A172 (cell line): ENCODE measurements around the gene CCL5. TPM values are rescaled to one million over a fixed set of nuclear protein-coding genes. Genes with fewer than 3 reads are reported as not detected.

ENCODE experiments used
- DNase-seq: peaks from one replicate; pipeline ENCODE4 v3.0.0-alpha.2; 2015; ENCODE audit warnings: low spot score
- total RNA-seq: library from RNA; depleted of rRNA; stranded (reverse); fragments of >200 nt; shearing (Covaris generic); gene quantifications from 2 replicates; pipeline ENCODE4 v1.2.3, GENCODE V29; 2014; rRNA removed

Gene CCL5
- total RNA-seq, result not detected in 2 replicates

DNA sequence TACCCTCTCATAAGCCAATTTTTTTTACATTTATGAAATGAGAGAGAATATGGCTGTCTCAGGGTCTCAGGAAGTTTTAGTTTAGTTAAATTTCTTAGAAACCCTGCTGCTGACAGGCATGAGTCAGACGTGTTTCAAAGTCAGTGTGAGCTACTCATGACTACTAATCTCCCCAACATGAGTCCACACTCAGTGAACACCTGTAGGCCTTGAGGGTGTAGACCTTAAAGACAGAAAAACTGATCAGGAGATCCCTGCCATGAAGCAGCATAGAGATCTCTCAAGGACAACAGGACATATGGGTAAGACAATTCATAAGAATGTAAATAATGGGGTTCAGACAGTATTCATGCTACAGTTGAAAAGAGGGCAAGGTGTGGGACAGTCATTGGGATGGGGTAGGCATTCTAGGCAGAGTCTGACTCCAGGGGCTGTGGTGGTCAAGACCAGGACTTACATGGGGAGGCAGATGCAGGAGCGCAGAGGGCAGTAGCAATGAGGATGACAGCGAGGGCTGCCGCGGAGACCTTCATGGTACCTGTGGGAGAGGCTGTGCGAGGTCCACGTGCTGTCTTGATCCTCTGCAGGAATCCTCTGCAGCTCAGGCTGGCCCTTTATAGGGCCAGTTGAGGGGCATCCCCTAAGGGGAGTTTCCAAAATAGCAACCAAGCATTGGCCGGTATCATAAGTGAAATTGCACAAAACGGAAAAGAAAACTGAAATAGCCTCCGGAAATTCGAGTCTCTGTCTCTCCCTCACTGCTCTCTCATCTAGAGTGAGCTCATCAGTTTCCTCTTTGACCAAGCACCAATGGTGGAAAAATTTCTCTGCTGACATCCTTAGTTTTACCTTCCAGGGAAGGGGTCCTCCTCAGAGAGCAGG lies at the start of gene CCL5:
Gene CCL5 (minus strand): TSS at position 588 of the 882 bp plus-strand sequence.
- no peak for DNase-seq

DNA sequence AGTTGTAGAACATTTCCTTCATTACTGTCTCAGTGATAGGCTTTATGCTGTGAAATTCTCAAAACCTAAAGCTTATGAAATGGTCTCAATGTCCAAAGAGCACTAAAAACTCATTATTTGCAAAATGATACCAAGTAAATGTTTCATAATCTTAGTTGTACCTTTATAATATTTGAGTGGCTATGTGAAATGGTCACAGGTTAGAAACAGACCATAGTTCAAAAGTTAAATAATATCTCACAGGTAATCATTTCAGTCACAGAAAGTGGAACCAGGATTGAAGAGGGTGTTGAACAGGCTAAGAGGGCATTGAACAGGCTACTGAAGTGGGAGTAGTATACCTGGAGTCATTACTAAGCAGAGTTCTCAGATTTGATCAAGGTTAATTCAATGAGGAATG lies 47.6 kb upstream of the CCL5 start:
- no peak for DNase-seq

DNA sequence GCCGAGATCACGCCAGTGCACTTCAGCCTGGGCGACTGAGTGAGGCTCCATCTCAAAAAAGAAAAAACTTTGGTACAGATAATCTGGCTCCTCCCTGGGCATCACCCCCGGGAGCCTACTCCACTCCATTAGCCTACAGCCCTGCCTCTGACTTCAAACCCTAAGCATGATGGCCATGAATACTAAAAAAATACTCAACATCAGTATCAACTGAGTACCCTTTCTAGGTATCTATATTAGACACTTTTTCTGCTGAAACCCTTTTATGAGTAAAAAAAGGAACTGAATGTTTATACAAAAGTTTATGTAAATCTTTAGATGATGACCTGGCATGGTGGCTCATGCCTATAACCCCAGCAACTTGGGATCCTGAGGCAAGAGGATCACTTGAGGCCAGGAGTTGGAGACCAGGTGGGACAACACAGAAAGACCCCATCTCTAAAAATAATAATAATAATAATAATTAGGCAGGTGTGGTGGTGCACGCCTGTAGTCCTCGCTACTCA lies 43.5 kb upstream of the CCL5 start:
- DNase-seq, result no peak

DNA sequence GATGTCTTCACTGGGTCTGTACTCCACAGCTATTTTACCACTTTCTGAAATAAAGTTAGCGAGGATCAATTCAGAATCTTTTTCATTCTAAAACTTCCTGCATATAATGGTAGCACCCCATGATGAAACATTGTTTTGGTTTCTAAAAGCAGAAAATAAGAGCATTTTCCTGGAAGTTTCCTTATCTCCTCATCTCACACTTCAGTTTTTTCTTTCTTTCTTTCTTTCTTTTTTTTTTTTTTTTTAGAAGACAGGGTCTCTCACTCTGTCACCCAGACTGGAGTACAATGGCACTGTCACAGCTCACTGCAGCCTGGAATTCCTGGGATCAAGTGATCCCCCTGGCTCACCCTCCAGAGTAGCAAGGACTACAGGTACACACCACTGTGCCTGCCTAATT lies 40.1 kb upstream of the CCL5 start:
- no peak for DNase-seq

DNA sequence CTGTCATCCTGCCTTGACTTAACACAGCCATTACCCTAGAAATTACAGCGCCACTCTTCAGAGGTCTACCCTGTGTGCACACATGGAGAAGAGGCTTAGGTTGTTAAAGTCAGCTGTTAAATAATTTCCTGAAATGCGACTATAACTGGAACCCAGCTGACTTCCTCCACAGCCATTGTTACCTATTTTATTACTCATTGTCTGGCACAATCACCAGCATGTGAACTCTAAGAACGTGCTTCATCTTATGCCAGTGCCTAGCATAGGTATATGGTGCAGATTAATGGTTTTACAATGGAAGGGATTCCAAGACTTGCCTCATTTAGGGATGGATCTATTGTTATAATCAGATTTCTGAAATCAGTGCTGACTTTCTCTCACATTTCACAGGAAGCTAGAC lies 38.5 kb upstream of the CCL5 start:
- DNase-seq, result no peak

DNA sequence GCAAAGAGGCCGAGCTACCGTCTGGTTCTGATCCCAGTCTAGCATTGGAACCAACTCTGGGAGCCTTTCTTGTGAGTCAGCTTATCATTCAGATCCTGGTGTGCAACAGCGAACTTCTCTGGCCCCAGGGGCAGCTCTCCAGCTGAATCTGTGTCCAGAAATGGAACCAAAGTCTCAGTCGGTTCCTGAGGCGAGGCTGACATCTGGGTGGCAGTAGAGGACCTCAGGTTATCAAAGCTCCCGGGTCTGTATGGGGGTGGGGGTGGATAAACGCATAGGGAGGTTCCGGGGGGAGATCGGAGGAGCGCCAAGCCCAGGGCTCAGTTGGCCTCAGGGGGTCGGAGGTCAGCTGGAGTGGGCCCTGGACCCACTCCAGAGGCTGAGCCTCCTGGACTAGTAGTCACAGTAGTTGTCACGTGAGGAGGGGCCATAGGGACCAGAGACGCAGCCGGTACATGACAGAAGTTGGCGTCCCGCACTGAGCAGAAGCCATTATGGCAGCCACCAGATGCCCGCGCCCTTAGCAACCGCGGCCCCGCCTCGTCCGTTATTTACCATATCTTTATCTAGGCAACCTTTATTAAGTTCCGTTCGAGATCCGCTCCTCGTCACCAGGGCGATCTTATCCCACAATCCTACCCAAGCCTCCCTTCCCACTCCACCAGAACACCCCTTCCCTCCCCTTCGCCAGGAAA lies 37.5 kb upstream of the CCL5 start:
- no peak for DNase-seq

DNA sequence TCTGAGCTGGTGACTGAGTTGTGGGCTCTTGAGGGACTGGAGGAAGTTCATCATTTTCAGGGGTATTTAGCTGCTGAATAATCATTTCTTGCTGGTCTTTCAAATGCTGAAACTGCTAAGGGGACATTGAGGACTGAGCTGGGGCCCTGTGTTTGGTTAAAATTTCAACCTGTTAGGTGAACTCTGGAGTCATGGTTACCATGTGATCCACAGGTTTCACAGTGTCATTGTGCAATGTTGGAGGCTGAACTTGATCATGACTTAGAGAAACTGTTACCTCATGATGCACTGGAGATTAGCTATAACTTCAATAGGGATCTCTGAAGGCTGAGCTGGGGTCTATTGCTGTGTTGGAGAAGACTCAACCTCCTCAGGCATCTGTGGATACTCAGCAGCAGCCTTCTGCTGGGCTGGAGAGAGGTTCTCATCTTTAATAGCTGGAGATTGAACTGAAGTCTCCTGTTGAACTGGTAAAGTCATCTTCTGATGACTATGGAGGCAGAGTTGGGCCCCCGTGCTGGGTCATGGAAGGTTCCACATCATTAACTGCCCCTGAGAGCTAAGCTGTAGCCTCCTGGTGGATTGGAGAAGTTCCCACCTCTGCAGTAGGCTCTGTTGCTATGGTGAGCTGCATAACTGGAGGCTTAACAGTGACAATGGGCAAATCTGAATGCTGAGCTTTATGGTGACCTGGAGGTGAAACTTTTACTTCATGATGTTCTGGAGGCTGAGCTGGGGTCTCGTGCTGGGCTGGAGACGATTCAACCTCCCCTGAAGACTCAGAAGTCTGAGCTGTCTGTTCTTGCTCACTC lies 35.2 kb upstream of the CCL5 start:
- no peak for DNase-seq

DNA sequence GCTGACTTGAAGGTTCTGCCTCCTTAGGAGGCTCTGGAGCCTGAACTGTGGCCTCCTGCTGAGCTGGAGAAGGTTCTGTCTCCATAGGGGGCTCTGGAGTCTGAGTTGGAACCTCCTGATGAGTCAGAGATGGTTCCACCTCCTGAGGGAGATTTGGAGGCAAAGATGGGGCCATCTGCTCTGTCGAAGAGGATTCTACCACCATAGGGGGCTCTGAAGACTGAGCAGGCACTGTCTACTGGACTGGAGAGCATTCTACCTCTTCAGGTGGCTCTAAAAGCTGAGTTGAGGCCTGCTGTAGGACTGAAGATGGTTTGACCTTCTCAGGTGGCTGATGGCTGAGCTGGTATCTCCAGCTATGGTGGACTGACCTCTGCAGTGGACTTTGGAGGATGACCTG lies 34.2 kb upstream of the CCL5 start:
- no peak for DNase-seq

DNA sequence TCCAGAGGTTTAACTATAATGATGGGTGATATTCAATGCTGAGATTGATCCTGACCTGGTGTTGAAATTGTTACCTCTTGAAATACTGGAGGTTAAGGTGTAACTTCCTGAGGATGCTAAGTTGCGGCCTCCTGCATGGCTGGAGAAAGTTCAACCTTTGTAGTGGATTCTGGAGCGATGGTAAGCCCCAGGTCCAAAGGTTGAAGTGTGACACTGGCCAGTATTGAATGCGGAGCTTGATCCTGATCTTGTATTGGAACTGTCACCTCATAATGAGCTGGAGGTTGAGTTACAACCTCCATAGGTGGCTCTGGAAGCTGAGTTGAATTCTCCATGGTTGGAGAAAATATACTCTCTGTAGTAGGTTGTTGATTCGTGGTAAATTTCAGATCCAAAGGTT lies 33.4 kb upstream of the CCL5 start:
- DNase-seq, result no peak

DNA sequence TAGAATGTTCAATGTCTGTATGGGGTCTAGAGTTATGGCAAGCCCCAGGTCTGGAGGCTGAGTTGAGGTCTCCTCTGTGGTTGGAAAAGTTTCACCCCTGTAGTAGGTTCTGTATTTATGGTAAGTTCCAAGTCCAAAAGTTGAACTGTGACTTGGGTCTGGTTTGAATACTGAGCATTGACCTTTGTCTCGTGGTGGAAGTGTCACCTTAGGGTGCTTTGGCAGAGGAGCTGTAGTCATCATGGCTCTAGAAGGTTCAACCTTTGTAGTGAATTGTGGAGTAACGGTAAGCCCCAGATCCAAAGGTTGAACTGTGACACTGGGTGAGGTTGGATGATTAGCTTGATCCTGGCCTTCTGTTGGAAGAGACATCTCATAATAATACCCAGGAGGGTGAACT lies 32.8 kb upstream of the CCL5 start:
- DNase-seq, result no peak

DNA sequence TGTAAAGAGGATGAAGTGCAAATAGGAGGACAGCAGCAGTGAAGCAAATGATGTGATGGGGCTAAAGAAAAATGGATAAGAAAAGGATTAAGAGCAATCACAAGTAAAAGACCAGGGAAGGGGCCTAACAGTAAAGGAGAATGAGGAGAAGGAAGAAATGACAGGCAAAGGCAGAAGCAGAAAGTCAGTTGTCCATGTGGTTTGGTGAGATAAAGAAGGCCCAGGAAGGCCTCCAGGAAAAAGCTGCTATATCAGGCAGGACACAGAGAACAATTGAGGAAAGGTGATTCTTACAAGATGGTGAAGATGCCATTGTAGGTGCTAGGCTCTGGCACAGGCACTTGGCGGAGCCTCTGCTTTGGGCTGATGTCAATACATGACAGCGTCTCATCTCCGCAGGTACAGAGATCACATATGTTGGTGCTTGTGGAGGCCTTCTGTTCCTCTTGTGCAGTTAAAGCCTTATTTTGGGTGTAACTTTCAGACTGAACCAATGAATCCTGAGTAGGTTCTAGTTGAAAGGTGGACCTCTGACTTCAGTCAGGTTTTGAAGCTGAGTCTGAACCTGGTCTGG lies 32.3 kb upstream of the CCL5 start:
- no peak for DNase-seq

DNA sequence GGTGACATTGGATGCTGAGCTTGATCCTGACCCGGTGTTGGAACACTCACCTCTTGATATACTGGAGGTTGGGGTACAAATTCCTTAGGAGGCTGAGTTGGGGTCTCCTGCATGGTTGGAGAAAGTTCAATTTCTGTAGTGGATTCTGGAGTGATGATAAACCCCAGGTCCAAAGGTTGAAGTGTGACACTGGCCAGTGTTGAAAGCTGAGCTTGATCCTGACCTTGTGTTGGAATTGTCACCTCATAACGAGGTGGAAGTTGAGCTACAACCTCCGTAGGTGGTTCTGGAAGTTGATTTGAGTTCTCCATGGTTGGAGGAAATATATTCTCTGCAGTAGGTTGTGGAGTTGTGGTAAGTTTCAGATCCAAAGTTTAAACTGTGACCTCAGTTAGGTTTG lies 29.2 kb upstream of the CCL5 start:
- no peak for DNase-seq

DNA sequence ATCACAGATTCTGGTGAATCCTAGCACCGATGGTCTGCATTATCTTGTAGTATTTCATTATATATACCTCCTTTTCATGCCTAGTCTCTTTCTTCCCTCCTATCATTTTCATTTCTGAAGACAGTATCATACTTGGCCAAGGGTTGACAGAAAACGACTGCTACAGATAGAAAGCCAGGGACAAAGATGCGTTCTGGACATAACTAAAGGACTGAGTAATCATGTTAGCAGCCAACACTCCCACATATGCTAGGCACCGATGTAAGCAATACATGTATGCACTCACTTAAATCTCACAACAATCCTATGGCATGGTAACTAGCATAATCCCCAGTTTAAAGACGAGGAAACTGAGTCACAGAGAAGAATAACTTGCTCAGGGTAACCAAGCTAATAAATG lies 27.5 kb upstream of the CCL5 start:
- DNase-seq, result no peak

DNA sequence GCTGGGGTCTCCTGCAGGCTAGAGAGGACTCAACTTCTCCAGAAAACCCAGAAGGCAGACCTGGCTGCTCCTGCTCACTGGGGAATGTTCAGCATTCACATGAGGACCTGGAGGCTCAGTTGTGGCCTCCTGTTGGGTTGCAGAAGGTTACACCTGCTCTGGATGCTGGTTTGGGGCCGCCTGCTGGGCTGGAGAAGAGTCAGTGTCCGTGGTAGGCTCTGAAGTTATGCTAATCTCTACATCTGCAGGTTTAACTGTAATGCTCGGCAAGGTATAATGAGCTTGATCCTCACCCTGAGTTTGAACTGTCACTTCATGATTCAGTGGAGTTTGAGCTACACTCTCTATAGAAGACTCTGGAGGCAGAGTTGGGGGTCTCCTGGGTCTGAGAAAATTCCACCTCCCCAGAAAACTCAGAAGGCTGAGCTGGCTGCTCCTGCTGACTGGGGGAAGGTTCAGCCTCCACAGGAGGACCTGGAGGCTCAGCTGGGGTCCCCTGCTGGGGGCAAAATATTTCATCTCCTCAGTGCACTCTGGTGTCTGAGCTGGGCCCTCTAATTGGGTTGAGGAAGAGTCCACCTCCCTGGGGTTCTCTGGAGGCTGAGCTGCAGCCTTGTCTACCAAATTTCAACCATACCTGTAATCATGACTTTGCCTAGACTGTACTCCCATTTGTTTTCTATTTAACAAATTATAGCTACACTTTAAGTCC lies 26.9 kb upstream of the CCL5 start:
- no peak for DNase-seq

DNA sequence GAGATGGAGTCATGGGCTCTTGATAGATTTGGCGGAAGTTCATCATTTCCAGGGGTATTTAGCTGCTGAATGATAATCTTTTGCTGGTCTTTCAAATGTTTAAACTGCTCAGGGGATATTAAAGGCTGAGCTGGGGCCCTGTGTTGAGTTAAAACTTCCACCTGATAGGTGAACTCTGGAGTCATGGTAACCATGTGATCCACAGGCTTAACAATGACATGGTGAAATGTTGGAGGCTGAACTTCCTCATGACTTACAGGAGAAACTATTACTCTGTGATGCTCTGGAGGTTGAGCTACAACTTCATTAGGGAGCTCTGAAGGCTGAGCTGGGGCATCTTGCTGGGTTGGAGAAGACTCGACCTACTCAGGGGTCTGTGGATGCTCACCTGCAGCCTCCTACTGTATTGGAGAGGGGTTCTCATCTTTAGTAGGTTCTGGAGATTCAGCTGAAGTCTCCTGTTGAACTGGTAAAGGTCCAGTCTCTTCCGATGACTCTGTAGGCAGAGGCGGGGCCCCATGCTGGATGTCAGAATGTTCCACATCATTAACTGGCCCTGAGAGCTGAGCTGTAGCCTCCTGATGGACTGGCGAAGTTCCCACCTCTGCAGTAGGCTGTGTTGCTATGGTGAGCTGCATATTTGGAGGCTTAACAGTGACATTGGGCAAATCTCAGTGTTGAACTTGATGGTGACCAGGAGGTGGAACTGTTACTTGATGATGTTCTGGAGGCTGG lies 26.2 kb upstream of the CCL5 start:
- no peak for DNase-seq

DNA sequence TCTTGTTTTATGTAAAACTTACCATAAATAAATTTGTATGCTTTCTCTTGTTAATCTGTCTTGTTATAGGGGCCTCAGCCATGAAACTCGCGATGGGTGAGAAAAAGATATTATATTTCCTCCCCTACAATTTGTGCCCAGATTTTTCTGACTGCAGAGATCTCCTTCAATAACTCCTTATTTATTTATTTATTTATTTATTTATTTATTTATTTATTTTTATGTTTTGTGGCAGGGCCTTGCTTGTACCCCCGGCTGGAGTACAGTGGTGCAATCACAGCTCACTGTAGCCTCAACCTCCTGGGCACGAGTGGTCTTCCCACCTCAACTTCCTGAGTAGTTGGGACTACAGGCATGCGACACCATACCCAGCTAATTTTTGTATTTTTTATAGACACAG lies 23.3 kb upstream of the CCL5 start:
- DNase-seq, result no peak

DNA sequence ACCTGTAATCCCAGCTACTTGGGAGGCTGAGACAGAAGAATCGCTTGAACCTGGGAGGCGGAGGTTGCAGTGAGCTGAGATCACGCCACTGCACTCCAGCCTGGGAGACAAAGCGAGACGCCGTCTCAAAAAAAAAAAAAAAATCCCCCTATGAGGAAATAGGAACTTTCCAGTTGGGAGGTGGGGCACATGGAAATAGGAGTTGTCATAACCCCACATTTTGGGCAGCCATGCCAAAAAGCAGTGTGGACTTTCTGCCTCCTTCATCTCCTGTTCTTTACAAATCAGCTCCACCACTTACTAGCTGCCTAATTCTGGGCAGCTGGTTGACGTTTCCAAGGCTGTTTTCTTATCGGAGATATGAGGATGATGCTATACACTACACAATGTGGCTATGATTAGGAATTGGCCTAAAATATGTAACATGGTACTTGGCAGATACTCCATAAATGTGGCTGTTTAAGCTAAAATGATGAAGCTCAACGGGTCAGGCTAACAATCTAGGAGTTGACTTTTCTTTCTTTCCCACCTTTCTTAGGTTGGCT lies 21.5 kb upstream of the CCL5 start:
- DNase-seq, result no peak

DNA sequence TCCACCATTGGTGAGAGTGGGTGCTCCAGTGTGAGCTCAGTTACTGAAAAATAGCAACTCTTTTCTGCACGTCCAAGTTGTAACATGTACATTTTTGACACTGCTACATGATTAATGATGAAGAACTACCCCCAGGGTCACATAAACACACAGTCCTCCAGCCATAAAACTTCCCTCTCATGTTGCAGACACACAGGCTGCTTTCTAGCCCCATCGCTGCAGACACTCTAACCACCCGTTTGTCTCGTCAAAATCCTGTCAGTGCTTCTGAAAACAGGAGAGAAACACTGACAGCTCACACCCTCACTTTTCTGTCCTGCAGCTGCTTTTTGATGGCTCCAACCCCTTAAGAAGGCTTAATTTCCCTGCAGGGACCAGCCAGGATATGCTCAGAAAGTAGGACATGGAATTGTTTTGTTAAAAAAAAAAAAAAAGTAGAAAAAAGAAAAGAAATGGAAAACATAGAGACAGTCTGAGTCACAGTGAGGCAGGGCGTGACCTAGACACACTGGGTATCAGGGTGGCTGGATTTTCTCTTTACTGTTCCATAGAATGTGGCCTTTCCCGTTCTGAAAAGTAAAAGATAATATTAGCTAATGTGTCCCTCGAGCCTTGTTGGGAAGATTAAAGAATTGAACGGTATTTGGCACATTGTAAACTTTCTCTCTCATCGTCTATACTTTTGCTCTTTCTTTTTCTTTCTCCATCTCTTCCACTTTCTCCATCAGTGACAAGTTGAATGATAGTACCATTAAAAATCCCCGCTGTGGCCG lies 20.7 kb upstream of the CCL5 start:
- no peak for DNase-seq

DNA sequence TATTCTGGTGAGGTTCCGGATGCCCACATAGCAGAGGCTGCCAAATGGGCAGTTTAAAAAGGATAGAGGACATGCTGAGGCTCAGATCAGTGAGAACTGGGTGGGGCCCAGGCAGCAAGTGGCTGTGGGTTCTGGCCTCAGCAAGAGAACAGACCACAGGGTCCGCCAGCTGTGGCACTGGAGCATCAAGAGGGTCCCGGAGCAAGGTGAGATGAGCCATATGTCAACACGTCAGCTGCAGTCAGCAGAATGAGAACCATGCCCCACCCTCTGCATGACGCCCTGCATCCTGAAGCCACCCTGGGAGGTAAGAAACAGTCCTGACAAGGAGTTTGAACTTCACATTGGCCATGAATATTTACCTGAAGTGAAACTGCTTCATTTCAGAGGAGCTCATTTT lies 20.1 kb upstream of the CCL5 start:
- DNase-seq, result no peak
